Fibroblast of lung (primary cell): ENCODE results near the gene ALKBH3.

Experiments
- EZH2 ChIP-seq: IDR thresholded peaks from 2 replicates; pipeline ENCODE4 v1.5.1; 2012; ENCODE audit warnings: low read length, control low read depth, mild to moderate bottlenecking; ENCODE audit errors: missing control alignments
- TF ChIP-seq, protein P1 (sequence below), 2 donors: IDR thresholded peaks in 1 of 2; conservative IDR thresholded peaks in 1 of 2; 1 replicate in 1 of 2; 2 replicates in 1 of 2; pipeline ENCODE4 v1.5.1; 2011 to 2012; ENCODE audit warnings: low read length in 2 of 2, control low read depth in 1 of 2, inconsistent platforms in 1 of 2, low read depth in 1 of 2, mild to moderate bottlenecking in 1 of 2

DNA sequence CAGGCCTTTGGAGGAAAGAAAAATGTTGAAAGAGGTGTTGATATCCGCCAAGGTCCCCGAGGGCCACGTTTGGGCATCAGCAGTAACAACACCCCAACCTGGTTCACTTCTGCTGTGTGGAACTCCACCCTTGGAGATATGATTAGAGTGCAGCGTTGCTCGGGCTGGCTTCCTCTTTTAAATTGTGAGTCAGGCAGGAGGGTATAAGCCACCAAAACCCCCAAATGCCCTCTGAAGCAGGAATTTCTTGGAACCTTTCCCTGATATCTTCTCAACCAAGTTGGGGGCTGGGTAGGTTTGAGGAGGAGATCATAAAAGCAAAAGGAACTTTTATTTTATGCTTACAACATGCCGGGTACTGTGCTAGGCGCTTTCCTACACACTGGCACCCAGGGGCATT, 55.4 kb downstream of the ALKBH3 start:
- TF ChIP-seq, protein P1, sequence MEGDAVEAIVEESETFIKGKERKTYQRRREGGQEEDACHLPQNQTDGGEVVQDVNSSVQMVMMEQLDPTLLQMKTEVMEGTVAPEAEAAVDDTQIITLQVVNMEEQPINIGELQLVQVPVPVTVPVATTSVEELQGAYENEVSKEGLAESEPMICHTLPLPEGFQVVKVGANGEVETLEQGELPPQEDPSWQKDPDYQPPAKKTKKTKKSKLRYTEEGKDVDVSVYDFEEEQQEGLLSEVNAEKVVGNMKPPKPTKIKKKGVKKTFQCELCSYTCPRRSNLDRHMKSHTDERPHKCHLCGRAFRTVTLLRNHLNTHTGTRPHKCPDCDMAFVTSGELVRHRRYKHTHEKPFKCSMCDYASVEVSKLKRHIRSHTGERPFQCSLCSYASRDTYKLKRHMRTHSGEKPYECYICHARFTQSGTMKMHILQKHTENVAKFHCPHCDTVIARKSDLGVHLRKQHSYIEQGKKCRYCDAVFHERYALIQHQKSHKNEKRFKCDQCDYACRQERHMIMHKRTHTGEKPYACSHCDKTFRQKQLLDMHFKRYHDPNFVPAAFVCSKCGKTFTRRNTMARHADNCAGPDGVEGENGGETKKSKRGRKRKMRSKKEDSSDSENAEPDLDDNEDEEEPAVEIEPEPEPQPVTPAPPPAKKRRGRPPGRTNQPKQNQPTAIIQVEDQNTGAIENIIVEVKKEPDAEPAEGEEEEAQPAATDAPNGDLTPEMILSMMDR (conservative IDR thresholded peaks at IDR 0.05 in 1 of 2, IDR thresholded peaks at IDR 0.05 in 1 of 2; ENCODE audit: low read depth in 1 of 2, low read length in 2 of 2): no peak
- TF ChIP-seq EZH2: no peak
